T-helper 1 cell treated with Interleukin-12 subunit alpha and Interleukin-12 subunit beta and Interleukin-4 antibody, amounts not matched to agents 30 μg/mL and 1 μg/mL, for 36 hours (primary cell): ENCODE measurements around the gene POLRMT.
"Not testable (repeated sequence)": the region's sequence is repeated elsewhere in the genome, so short reads cannot be mapped to it uniquely, and the experiment has no call there.

Experiments used
- H3K27ac Mint-ChIP-seq: one replicate; pipeline ENCODE4 v1.8.0; 2021; ENCODE audit warnings: mild to moderate bottlenecking, mixed read lengths
- H3K27me3 Mint-ChIP-seq: one replicate; pipeline ENCODE4 v1.8.0; 2021; ENCODE audit warnings: low read depth, mixed read lengths
- H3K36me3 Mint-ChIP-seq: one replicate; pipeline ENCODE4 v1.8.0; 2021; ENCODE audit warnings: low read depth, mixed read lengths
- H3K4me1 Mint-ChIP-seq: one replicate; pipeline ENCODE4 v1.8.0; 2021; ENCODE audit warnings: low read depth, mixed read lengths
- H3K4me3 Mint-ChIP-seq: one replicate; pipeline ENCODE4 v1.8.0; 2021; ENCODE audit warnings: mild to moderate bottlenecking, moderate library complexity, mixed read lengths
- H3K9me3 Mint-ChIP-seq: one replicate; pipeline ENCODE4 v1.8.0; 2021; ENCODE audit warnings: mixed read lengths

The POLRMT gene

DNA sequence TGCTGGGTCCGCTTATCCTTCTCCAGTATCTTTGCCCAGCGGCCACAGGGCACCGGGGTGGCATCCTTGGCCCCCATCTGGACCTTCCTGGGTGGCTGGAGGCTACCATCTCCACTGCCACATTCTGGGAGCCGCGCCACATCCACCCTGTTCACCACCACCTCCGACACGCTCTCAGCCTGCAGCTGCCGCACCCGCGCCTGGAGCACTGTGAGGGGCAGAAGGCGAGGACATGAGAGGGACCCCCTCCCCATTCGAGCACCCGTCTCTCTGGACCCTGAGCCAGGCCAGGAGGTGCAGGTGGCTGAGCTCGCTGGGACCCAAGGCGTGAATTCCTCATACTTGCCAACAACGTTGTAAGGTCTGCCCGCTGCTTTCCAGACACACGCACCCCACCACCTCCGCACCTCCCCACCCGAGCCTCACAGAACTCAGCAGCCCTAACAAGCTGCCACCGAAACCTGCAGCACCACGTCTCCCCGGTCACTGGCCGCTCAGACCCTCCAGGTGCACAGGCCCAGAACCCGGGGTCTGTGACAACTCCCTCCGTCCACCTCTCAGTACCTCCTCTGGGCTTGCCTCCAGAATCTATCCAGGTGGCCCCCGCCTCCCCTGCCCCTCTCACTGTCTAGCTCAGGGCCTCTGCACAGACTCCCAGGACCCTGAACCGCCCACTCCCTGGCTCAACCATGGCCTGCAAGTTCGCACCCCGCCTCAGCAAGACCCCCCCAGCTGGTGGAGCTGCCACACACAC lies 3.2 kb downstream of the POLRMT start:
- H3K27me3 Mint-ChIP-seq, result no peaks in the 10 kb centered on the region
- no peaks in the 10 kb centered on the region for H3K9me3 Mint-ChIP-seq
- no peak overlapping the region for H3K27ac Mint-ChIP-seq
- H3K36me3 Mint-ChIP-seq, result peaks cover 17% of the 10 kb centered on the region
- H3K4me3 Mint-ChIP-seq, result no peak overlapping the region
- peaks cover 11% of the 10 kb centered on the region for H3K4me1 Mint-ChIP-seq

- H3K4me1 Mint-ChIP-seq, result peaks cover 11% of the 10 kb centered on the region
- not testable (repeated sequence) for H3K27me3 Mint-ChIP-seq, H3K4me3 Mint-ChIP-seq, H3K9me3 Mint-ChIP-seq, H3K27ac Mint-ChIP-seq
- peaks cover 17% of the 10 kb centered on the region for H3K36me3 Mint-ChIP-seq
These were observed 3.8 kb downstream of the POLRMT start for GRCh38 chr19:629515-629914.

DNA sequence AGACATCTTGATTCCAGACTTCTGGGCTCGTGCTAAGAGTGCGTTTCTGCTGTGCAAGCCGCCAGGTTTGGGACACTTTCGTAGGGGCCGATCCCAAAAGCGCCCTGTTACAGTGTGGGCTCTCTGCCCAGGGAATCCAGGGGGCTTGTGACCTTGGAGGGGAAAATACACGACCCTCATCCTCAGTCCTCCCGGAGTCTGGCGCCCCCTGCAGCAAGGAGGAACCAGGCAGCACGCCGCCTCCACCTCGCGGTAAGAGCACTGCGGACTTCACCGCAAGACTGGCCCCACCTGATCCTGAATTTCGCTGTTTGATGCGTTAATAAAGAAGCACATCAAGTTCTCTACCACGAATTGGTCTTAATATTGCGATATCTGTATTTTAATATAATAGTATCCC lies 5.2 kb downstream of the POLRMT start:
- Mint-ChIP-seq H3K4me3 (no peak overlapping the region), H3K4me1 (peaks cover 7% of the 10 kb centered on the region), H3K9me3 (no peaks in the 10 kb centered on the region), H3K36me3 (peaks cover 17% of the 10 kb centered on the region), H3K27me3 (no peaks in the 10 kb centered on the region), H3K27ac (no peak overlapping the region)

DNA sequence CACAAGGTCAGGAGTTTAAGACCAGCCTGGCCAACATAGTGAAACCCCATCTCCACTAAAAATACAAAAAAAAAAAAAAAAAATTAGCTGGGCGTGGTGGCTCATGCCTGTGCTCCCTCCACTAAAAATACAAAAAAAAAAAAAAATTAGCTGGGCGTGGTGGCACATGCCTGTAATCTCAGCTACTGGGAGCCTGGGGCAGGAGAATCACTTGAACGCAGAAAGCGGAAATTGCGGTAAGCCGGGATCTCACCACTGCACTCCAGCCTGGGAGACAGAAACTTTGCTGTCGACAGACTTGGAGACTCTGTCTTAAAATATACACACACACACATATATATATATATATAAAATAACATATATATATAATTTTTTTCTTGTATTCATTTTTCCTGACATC lies 6.8 kb downstream of the POLRMT start:
- peaks cover 17% of the 10 kb centered on the region for H3K36me3 Mint-ChIP-seq
- not testable (repeated sequence) for H3K27me3 Mint-ChIP-seq, H3K27ac Mint-ChIP-seq, H3K4me3 Mint-ChIP-seq, H3K4me1 Mint-ChIP-seq, H3K9me3 Mint-ChIP-seq

DNA sequence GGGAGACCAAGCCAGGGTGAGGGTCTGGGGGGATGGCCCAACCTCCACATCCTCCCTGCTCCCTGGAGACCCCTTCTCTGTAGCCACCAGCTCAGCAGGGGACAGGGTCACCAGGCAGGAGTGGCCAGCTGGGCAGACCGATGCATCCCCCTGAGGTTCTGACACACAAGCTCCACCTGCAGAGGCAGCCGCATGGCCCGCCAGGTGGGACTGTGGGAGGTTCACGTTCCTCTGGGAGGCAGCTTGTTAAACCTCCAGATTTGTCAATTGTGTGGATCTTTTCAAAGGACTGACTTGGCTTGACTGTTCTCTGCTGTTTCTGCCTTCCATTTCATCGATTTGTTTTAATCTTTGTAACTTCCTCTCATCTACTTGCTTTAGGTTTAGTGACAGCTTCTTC lies 8.1 kb downstream of the POLRMT start:
- Mint-ChIP-seq H3K36me3 (peaks cover 15% of the 10 kb centered on the region), H3K27ac (no peak overlapping the region), H3K9me3 (no peaks in the 10 kb centered on the region), H3K4me3 (no peak overlapping the region), H3K27me3 (no peaks in the 10 kb centered on the region), H3K4me1 (peaks cover 2% of the 10 kb centered on the region)

DNA sequence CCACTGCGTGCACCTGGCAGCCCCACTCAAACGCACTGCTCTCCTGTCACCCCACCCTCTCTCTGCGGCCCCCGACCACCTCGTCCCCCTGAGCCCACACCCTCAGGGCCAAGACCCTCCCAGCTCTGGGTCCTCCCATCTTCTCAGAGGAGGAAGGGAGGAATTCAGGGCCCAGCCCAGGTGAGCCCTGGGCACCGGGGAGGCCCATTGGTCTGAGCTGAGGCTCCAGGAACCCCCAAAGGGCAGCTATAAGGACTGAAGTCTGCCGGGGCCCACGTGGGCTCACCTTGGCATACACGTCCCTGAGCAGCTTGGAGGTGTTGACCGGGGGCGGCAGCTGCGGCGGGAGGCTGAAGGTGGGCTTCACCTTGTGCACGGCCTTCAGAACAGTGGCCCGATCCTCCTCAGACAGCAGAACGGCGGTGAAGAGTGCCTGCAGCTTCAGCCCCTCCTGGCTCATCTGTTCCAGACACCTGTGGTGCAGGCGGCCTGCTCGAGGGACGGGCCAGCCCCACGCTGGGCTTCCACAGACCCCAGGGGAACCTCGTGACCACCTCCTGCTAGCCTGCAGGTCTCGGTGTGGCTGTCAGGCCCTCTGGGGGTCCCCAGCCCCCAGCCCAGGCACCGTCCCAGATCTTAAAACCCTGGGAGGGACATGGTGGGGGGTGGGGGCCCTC lies 8.8 kb downstream of the POLRMT start:
- no peaks in the 10 kb centered on the region for H3K9me3 Mint-ChIP-seq
- H3K27me3 Mint-ChIP-seq, result no peaks in the 10 kb centered on the region
- peaks cover 2% of the 10 kb centered on the region for H3K4me1 Mint-ChIP-seq
- H3K27ac Mint-ChIP-seq, result no peak overlapping the region
- H3K36me3 Mint-ChIP-seq, result peaks cover 11% of the 10 kb centered on the region
- no peak overlapping the region for H3K4me3 Mint-ChIP-seq

GRCh38 chr19:623974-624373 lies 9.4 kb downstream of the POLRMT start:
- Mint-ChIP-seq H3K27ac (no peak overlapping the region), H3K27me3 (no peaks in the 10 kb centered on the region), H3K4me3 (no peak overlapping the region), H3K36me3 (peaks cover 10% of the 10 kb centered on the region), H3K4me1 (peaks cover 2% of the 10 kb centered on the region), H3K9me3 (no peaks in the 10 kb centered on the region)

GRCh38 chr19:623175-623916 lies 10.0 kb downstream of the POLRMT start:
- H3K27me3 Mint-ChIP-seq, result no peaks in the 10 kb centered on the region
- peaks cover 2% of the 10 kb centered on the region for H3K4me1 Mint-ChIP-seq
- no peak overlapping the region for H3K27ac Mint-ChIP-seq
- H3K4me3 Mint-ChIP-seq, result no peak overlapping the region
- no peaks in the 10 kb centered on the region for H3K9me3 Mint-ChIP-seq
- H3K36me3 Mint-ChIP-seq, result peaks cover 9% of the 10 kb centered on the region

DNA sequence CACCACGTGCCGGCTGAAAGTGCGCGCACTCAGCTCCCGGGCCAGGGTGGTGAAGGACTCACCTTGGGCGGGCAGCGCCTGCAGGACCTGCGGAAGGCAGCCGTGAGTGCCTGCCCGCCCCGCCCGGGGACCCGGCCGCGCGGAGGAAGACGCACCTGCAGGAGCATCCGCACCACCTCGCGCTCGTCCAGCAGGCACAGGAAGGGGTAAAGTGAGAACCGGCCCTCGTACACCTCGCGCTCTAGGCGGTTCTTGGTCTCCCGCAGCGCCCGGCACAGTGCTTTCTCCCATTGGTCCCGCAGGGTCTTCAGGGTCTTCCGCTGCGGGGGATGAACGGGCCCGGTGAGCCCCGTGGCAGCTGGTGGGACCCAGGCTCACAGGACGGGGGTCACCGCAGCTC lies 10.7 kb downstream of the POLRMT start:
- peaks cover 2% of the 10 kb centered on the region for H3K4me1 Mint-ChIP-seq
- no peak overlapping the region for H3K4me3 Mint-ChIP-seq
- H3K27ac Mint-ChIP-seq, result no peak overlapping the region
- peaks cover 9% of the 10 kb centered on the region for H3K36me3 Mint-ChIP-seq
- no peaks in the 10 kb centered on the region for H3K9me3 Mint-ChIP-seq
- no peaks in the 10 kb centered on the region for H3K27me3 Mint-ChIP-seq

DNA sequence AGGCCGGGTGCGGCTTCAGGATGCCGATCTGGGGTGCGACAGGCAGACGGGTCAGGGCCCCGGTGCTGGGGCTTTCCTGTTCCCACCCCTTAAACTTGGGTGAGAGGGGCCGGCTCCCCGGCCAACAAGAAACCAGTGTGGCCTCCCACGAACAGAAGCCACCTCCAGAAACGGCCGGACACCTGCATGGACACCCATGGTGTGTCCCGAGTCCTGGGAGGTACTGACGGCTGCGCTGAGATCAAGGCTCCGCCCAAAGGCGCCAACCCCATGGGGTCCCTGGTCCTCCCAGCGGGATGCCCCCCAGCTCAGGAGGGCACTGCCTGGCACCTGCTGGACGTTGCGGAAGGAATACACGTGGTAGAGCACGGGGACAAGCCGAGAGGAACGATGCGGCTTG lies 11.5 kb downstream of the POLRMT start:
- Mint-ChIP-seq H3K4me3 (no peak overlapping the region), H3K9me3 (no peaks in the 10 kb centered on the region), H3K4me1 (peaks cover 2% of the 10 kb centered on the region), H3K36me3 (peaks cover 10% of the 10 kb centered on the region), H3K27me3 (no peaks in the 10 kb centered on the region), H3K27ac (no peak overlapping the region)

DNA sequence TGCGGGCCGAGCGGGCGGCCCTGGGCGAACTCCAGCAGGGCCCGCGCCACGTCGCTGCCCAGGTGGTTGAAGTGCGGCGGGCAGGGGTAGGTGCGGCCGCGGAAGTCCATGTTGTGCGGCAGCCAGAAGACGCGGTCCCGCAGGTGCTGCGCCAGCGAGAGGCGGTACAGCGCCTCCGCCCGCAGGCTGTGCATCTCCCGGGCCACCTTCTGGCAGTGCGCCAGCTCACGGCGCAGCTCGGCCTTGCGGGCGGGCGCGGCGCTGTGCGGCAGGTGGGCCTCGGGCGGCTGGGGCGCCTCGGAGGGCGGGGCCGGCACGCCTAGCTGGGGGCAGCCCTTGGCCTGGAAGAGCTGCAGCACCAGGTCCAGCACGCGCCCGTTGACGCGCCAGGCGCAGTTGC lies 12.1 kb downstream of the POLRMT start:
- not testable (repeated sequence) for H3K36me3 Mint-ChIP-seq, H3K9me3 Mint-ChIP-seq, H3K27me3 Mint-ChIP-seq, H3K4me1 Mint-ChIP-seq, H3K27ac Mint-ChIP-seq, H3K4me3 Mint-ChIP-seq

- peaks cover 4% of the 10 kb centered on the region for H3K4me1 Mint-ChIP-seq
- no peak overlapping the region for H3K27ac Mint-ChIP-seq
- H3K4me3 Mint-ChIP-seq, result no peak overlapping the region
- H3K36me3 Mint-ChIP-seq, result peaks cover 9% of the 10 kb centered on the region
- H3K27me3 Mint-ChIP-seq, result peaks cover 4% of the 10 kb centered on the region
- no peaks in the 10 kb centered on the region for H3K9me3 Mint-ChIP-seq
These were observed 13.0 kb downstream of the POLRMT start for GRCh38 chr19:620166-620862.

DNA sequence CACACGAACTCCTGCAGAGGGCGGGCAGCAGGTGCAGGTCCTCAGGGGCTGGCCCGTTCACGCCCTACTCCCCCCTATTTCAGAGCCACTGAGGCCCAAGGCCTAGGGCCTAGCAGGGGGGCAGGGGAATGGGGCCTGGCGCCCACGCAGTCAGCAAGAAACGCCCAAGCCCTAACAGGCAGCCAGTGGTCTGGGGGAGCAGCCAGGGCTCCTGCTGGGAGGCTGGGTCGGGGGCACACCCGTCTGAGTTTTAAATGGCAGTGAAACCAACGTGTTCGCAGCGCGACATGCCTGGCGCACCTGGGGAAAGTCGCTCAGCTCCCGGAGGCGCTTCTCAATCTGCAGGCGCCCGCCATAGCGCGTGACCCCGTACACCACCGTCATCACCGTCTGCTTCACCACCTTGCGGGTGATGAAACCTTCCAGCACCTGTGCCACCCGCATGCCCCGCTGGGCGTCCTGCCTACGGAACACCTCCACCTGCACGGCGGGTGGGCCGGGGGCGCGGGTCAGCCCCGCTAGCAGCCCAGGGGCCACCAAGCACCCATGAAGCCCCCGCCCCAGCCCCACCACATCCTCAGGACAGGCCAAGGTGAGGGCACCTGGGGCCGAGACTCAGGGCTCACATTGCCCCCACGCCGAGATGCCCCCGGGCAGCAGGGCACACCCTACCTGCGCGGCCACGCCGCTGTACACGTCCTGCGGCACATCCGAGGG lies 13.9 kb downstream of the POLRMT start:
- H3K4me3 Mint-ChIP-seq, result no peak overlapping the region
- peaks cover 4% of the 10 kb centered on the region for H3K4me1 Mint-ChIP-seq
- H3K27ac Mint-ChIP-seq, result no peak overlapping the region
- no peaks in the 10 kb centered on the region for H3K9me3 Mint-ChIP-seq
- H3K36me3 Mint-ChIP-seq, result peaks cover 12% of the 10 kb centered on the region
- peaks cover 4% of the 10 kb centered on the region for H3K27me3 Mint-ChIP-seq

GRCh38 chr19:618674-619285 lies 14.6 kb downstream of the POLRMT start:
- Mint-ChIP-seq H3K27me3 (peaks cover 4% of the 10 kb centered on the region), H3K27ac (no peak overlapping the region), H3K4me3 (no peak overlapping the region), H3K4me1 (peaks cover 4% of the 10 kb centered on the region), H3K36me3 (peaks cover 15% of the 10 kb centered on the region), H3K9me3 (no peaks in the 10 kb centered on the region)
